ENCODE results near the gene CREB5.

The CREB5 gene

GRCh38 chr7:28707291-28707690 lies 295.0 kb downstream of the CREB5 start:
- no peak overlapping the region for H3K4me3 Mint-ChIP-seq
- DNase-seq (ENCODE audit: low spot score in 2 of 2) (no peak), ATAC-seq (replicated peaks; ENCODE audit: extremely low read depth, poor library complexity, severe bottlenecking) (no peak)
- no peaks in the 10 kb centered on the region for H3K9me3 Mint-ChIP-seq
- no peaks in the 10 kb centered on the region for H3K4me1 Mint-ChIP-seq
- H3K27me3 Mint-ChIP-seq, result peaks cover 24% of the 10 kb centered on the region
- H3K36me3 Mint-ChIP-seq (ENCODE audit: insufficient read depth), result no peaks in the 10 kb centered on the region
- H3K27ac Mint-ChIP-seq (ENCODE audit: low read depth), result no peak overlapping the region

DNA sequence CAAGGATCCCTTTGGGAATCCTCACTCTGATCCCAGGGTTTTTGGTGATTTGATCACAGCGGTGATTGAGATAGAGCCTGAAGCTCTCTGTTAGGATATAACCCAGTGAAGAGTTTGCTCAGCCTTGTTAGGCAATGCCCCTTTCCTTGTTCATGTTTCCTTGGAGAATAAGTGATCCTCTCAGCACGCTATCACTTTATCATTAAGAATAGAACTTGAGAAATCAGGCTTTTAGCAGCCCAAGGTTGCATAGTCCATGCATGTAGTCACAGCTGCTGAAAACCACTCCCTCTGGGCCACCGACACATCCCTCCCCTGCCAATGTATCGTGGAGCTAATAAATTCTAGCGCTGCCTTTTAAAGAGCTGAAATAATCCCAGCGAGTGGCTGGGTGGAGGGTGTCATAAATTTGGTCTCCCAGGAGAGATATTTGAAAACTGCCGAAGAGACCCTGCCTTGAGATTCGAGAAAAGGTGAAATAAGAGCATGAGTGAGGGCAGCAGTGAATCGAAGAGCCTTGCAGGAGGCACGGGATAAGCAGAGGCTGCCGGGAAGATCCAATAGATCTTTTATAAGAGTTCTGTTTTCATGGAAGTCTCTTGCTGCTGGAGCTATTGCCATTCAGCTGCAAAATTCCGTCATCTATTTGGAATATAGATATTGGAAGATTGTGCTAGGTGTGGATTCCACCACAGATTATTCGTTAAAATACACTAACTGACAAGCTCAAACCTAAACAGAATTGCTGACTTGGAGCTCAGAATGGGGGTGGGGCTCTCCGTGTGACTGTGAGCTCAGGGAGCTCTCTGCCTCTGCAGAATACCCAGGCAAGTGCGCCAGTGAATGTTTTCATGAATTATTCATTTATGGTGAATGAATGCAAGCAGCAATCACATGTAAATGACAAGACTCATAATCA lies 296.0 kb downstream of the CREB5 start:
- H3K4me1 Mint-ChIP-seq, result no peaks in the 10 kb centered on the region
- no peak for ATAC-seq (replicated peaks; ENCODE audit: extremely low read depth, poor library complexity, severe bottlenecking)
- peaks cover 16% of the 10 kb centered on the region for H3K27me3 Mint-ChIP-seq
- no peak for DNase-seq (ENCODE audit: low spot score in 2 of 2)
- H3K36me3 Mint-ChIP-seq (ENCODE audit: insufficient read depth), result no peaks in the 10 kb centered on the region
- H3K27ac Mint-ChIP-seq (ENCODE audit: low read depth), result no peak overlapping the region
- H3K9me3 Mint-ChIP-seq, result no peaks in the 10 kb centered on the region
- H3K4me3 Mint-ChIP-seq, result no peak overlapping the region

DNA sequence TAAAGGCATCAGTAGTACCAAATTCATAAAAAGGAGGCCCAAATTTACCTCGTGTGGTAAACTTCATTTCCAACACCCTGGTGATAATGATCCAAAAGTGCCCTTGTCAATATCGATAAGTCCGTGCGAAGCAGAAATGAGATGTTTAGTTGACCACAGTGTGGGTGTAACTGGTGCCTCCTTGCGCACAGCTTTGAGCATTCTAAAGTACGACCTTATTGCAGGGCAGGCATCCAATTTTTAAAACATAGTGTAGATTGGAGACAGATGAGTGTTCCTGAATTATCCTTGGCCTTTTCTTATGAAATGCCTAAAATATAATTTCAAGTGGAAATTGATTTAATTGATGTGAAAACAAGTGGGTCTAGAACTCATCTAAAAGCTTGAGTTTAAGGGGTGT lies 297.4 kb downstream of the CREB5 start:
- DNase-seq (ENCODE audit: low spot score in 2 of 2) (no peak), ATAC-seq (replicated peaks; ENCODE audit: extremely low read depth, poor library complexity, severe bottlenecking) (no peak)
- H3K36me3 Mint-ChIP-seq (ENCODE audit: insufficient read depth), result no peaks in the 10 kb centered on the region
- peaks cover 14% of the 10 kb centered on the region for H3K27me3 Mint-ChIP-seq
- no peaks in the 10 kb centered on the region for H3K9me3 Mint-ChIP-seq
- H3K4me1 Mint-ChIP-seq, result no peaks in the 10 kb centered on the region
- H3K27ac Mint-ChIP-seq (ENCODE audit: low read depth), result no peak overlapping the region
- no peak overlapping the region for H3K4me3 Mint-ChIP-seq

DNA sequence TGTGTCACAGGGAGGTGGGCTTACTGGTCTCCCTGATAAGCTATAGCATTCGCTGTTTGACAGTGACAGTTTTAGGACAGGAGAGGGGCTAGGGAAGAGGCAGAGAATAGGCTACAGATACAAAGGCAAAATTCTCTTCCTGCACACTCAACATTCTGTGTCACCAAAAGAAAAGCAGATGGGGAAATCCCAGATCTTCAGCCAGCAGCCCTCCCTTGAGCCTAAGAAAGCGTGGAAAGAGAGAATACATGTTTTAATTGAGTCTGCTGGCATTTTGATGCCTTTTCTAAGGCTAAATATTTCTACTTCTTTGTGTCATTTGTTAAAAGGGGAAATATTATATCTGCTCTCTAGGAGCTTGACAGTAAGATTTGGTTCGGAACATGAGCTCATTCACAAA lies 298.8 kb downstream of the CREB5 start:
- H3K9me3 Mint-ChIP-seq, result no peaks in the 10 kb centered on the region
- H3K4me3 Mint-ChIP-seq, result no peak overlapping the region
- no peak for ATAC-seq (replicated peaks; ENCODE audit: extremely low read depth, poor library complexity, severe bottlenecking)
- no peak for DNase-seq (ENCODE audit: low spot score in 2 of 2)
- no peaks in the 10 kb centered on the region for H3K36me3 Mint-ChIP-seq (ENCODE audit: insufficient read depth)
- H3K27ac Mint-ChIP-seq (ENCODE audit: low read depth), result no peak overlapping the region
- peaks cover 12% of the 10 kb centered on the region for H3K27me3 Mint-ChIP-seq
- no peaks in the 10 kb centered on the region for H3K4me1 Mint-ChIP-seq

DNA sequence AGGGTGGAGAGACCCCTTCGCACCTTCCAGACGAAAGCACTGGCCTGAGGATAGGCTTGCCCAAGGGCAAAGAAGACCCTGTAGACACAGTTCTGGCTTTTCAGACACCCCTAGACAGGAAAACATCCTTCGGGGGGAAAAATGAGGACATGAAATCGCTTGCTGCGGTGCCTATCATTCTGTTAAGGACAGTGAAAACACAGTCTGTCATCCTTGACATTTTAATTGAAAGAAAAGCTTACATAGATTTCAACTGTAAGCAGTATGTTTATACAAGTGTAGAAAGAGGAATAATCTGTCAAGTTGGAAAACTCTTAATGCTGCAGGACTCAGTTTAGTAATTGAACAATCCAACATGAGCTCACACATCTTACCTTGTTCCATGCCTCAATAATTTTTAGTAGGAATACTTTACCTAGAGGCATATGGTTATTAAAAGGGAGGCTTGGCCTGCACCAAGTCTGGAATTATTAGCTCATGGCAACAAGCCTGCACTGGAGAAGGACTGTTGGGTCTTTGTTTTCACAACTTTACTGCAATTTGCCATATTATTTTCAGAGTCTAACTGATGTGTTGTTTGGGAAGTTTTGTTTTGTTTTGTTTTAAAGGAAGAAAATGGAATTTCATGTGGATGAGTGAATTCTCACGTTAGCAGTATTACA lies 302.3 kb downstream of the CREB5 start:
- Mint-ChIP-seq H3K27ac (ENCODE audit: low read depth) (no peak overlapping the region), H3K4me1 (no peaks in the 10 kb centered on the region), H3K4me3 (no peak overlapping the region), H3K36me3 (ENCODE audit: insufficient read depth) (no peaks in the 10 kb centered on the region), H3K9me3 (no peaks in the 10 kb centered on the region), H3K27me3 (peaks cover 32% of the 10 kb centered on the region)
- ATAC-seq (replicated peaks; ENCODE audit: extremely low read depth, poor library complexity, severe bottlenecking), result no peak
- no peak for DNase-seq (ENCODE audit: low spot score in 2 of 2)

GRCh38 chr7:28717445-28718054 lies 305.2 kb downstream of the CREB5 start:
- ATAC-seq (replicated peaks; ENCODE audit: extremely low read depth, poor library complexity, severe bottlenecking), result no peak
- no peaks in the 10 kb centered on the region for H3K36me3 Mint-ChIP-seq (ENCODE audit: insufficient read depth)
- H3K27ac Mint-ChIP-seq (ENCODE audit: low read depth), result no peak overlapping the region
- no peaks in the 10 kb centered on the region for H3K4me1 Mint-ChIP-seq
- no peak for DNase-seq (ENCODE audit: low spot score in 2 of 2)
- H3K27me3 Mint-ChIP-seq, result peaks cover 32% of the 10 kb centered on the region
- H3K9me3 Mint-ChIP-seq, result no peaks in the 10 kb centered on the region
- no peak overlapping the region for H3K4me3 Mint-ChIP-seq

GRCh38 chr7:28718055-28718481 lies 305.8 kb downstream of the CREB5 start:
- Mint-ChIP-seq H3K36me3 (ENCODE audit: insufficient read depth) (no peaks in the 10 kb centered on the region), H3K4me3 (no peak overlapping the region), H3K27ac (ENCODE audit: low read depth) (no peak overlapping the region), H3K27me3 (peaks cover 32% of the 10 kb centered on the region), H3K4me1 (no peaks in the 10 kb centered on the region), H3K9me3 (no peaks in the 10 kb centered on the region)
- DNase-seq (ENCODE audit: low spot score in 2 of 2) (no peak), ATAC-seq (replicated peaks; ENCODE audit: extremely low read depth, poor library complexity, severe bottlenecking) (no peak)

GRCh38 chr7:28718545-28718944 lies 306.2 kb downstream of the CREB5 start:
- no peak overlapping the region for H3K27ac Mint-ChIP-seq (ENCODE audit: low read depth)
- no peaks in the 10 kb centered on the region for H3K36me3 Mint-ChIP-seq (ENCODE audit: insufficient read depth)
- DNase-seq (ENCODE audit: low spot score in 2 of 2) (no peak), ATAC-seq (replicated peaks; ENCODE audit: extremely low read depth, poor library complexity, severe bottlenecking) (no peak)
- H3K4me3 Mint-ChIP-seq, result no peak overlapping the region
- no peaks in the 10 kb centered on the region for H3K4me1 Mint-ChIP-seq
- no peaks in the 10 kb centered on the region for H3K9me3 Mint-ChIP-seq
- H3K27me3 Mint-ChIP-seq, result peaks cover 30% of the 10 kb centered on the region

- no peaks in the 10 kb centered on the region for H3K9me3 Mint-ChIP-seq
- no peaks in the 10 kb centered on the region for H3K4me1 Mint-ChIP-seq
- H3K27ac Mint-ChIP-seq (ENCODE audit: low read depth), result no peak overlapping the region
- no peaks in the 10 kb centered on the region for H3K36me3 Mint-ChIP-seq (ENCODE audit: insufficient read depth)
- no peak overlapping the region for H3K4me3 Mint-ChIP-seq
- peaks cover 24% of the 10 kb centered on the region for H3K27me3 Mint-ChIP-seq
- ATAC-seq (replicated peaks; ENCODE audit: extremely low read depth, poor library complexity, severe bottlenecking), result no peak
- DNase-seq (ENCODE audit: low spot score in 2 of 2), result no peak
Observed at GRCh38 chr7:28722684-28723083, 310.4 kb downstream of the CREB5 start.

GRCh38 chr7:28723336-28723735 lies 311.0 kb downstream of the CREB5 start:
- Mint-ChIP-seq H3K27me3 (peaks cover 19% of the 10 kb centered on the region), H3K36me3 (ENCODE audit: insufficient read depth) (no peaks in the 10 kb centered on the region), H3K4me1 (no peaks in the 10 kb centered on the region), H3K9me3 (no peaks in the 10 kb centered on the region), H3K4me3 (no peak overlapping the region), H3K27ac (ENCODE audit: low read depth) (no peak overlapping the region)
- ATAC-seq (replicated peaks; ENCODE audit: extremely low read depth, poor library complexity, severe bottlenecking), result no peak
- no peak for DNase-seq (ENCODE audit: low spot score in 2 of 2)

DNA sequence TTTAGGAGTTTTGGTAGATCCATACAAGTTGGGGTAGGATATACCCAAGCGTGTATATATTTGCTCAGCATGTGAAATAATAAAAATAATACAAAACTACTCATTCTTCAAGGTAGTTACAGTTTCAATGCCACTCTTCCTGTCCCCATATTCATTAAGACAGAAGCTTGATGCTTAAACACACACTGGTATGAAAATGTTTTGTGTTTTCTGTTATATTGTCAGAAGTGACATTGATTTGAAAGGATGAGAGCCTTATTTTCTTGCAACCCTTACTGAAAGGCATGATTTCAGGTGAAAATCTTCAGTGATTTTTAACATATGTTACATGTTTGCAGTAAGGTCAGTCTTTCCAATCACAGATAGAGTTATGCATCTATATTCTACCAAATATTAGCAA lies 312.2 kb downstream of the CREB5 start:
- Mint-ChIP-seq H3K36me3 (ENCODE audit: insufficient read depth) (no peaks in the 10 kb centered on the region), H3K4me1 (no peaks in the 10 kb centered on the region), H3K4me3 (no peak overlapping the region), H3K27me3 (peaks cover 11% of the 10 kb centered on the region), H3K27ac (ENCODE audit: low read depth) (no peak overlapping the region), H3K9me3 (no peaks in the 10 kb centered on the region)
- ATAC-seq (replicated peaks; ENCODE audit: extremely low read depth, poor library complexity, severe bottlenecking) (no peak), DNase-seq (ENCODE audit: low spot score in 2 of 2) (no peak)

DNA sequence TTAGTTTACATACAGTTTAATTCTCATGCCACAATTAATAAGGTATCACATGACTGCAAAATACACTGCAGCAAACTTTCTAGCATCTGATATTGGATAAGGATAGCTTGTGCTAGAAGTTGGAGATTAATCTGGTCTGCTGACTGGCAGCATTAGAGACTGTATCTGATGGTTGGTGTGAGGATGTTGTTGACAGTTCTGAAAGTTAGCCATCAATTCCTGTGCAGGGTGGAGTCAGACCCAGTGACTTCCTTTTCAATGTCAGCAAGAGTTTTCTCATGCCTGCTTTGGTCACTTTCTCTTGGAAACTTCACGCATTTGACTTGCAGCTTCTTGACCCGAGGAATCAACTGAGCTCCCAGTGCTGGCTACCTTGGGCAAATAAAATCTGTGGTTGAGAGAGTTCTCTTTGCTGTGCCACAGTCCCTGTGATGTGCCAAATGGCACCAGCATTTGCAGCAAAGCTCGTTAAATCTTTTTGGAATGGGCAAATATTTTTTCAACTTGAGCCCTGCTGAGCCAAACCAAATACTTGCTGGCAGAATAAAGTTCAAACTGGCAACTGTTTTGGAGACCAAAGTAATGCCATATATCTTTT lies 312.8 kb downstream of the CREB5 start:
- H3K27me3 Mint-ChIP-seq, result peaks cover 11% of the 10 kb centered on the region
- DNase-seq (ENCODE audit: low spot score in 2 of 2) (no peak), ATAC-seq (replicated peaks; ENCODE audit: extremely low read depth, poor library complexity, severe bottlenecking) (no peak)
- H3K9me3 Mint-ChIP-seq, result no peaks in the 10 kb centered on the region
- no peak overlapping the region for H3K27ac Mint-ChIP-seq (ENCODE audit: low read depth)
- no peaks in the 10 kb centered on the region for H3K36me3 Mint-ChIP-seq (ENCODE audit: insufficient read depth)
- no peaks in the 10 kb centered on the region for H3K4me1 Mint-ChIP-seq
- H3K4me3 Mint-ChIP-seq, result no peak overlapping the region

Measured in central memory CD8-positive, alpha-beta T cell (primary cell).